GM04504 (cell line): ENCODE measurements around the gene PDE3A.
"Not testable (repeated sequence)": the region's sequence is repeated elsewhere in the genome, so short reads cannot be mapped to it uniquely, and the experiment has no call there.

Experiments
- DNase-seq: peaks from one replicate; pipeline ENCODE4 v3.0.0-alpha.2; 2012; ENCODE audit warnings: low read depth

PDE3A gene

DNA sequence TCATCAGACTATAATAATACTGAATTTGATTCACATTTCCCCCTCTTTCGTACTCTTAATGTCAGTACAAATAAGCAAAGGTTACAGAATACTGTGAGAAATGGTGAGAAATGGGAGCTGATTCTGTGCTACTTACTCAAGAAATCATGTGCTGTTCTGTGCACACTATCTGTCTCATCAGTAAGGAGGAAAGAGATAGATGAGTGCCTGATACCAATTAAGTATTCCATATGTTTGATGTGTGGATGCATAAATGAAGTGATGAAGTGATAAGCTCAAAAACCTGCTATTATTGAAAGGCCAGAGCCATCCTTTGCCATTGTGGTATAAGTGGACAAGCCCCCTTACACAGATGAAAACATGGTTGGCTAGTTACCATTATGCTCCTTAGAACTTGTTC, 127.7 kb downstream of the PDE3A start:
- no peak for DNase-seq

DNA sequence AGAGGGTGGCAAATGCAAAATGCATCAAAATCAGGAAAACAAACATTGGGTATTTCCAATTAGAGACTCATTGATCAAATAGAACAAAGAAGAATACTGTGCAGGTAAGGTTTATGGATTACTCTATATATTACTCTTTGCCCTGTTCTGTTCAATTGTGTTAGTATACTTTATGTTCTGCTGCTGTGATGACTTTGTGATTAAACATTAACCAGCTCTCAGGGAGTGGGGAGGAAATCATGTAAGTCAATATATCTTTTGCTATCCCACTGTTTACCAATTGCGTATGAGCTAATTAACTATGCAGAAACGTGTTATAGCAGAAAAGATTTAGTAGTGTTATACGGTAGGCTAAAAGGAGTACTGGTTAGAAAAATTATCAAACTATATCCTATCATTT, 129.4 kb downstream of the PDE3A start:
- DNase-seq = no peak

DNA sequence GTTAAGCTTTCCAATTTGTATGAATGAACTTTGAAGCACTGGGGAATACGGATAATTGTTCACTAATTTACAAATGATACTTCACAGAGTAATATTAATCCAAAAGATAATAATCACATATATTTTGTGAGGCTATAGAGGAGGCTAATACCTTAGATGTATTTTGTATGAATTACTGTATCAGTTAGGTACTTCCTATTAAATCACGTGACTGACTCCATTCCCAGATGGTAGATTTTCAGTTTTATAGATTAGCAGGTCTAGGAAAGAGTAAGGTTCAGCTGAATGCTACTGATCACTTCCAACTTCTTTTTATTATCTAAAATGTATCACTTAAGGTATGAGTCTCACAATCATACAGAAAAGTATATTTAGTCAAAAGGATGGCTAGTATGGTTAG, 133.6 kb downstream of the PDE3A start:
- no peak for DNase-seq

DNA sequence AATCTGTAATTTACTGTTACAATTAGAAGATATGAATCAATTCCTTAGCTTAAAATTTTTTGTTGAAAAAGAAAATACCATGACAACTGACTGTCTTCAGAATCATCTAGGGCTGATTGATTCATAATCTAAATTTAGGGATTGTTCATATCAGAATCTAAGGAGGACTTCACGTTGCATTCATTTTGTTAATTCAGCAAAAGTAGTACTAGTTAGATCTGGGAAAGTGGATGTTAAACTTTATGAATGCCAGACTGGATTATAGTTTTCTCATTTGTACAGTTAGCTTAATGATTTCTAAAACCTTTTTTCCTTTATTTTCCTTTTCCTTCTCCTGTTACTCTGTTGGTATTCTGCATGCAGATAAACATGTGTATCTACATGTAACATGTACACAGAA, 135.5 kb downstream of the PDE3A start:
- DNase-seq = no peak

DNA sequence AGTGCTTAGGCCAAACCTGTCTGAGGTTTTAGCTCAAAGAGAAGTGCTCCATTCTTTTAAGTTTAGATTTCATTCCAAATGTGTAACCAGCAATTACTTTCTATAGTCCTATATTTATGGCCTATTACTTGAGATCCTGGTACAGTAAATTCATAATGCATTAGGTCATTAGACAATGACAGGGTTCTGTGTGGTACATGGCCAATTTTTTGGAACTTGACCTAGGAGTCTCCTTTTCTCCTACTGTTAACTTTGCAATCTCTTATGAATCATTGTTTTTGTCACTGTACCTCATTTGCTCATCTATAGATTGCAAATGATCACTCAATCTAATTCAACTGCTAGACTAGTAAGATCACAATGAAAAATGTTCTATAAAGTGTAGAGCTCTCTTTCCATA, 136.7 kb downstream of the PDE3A start:
- DNase-seq = no peak

DNA sequence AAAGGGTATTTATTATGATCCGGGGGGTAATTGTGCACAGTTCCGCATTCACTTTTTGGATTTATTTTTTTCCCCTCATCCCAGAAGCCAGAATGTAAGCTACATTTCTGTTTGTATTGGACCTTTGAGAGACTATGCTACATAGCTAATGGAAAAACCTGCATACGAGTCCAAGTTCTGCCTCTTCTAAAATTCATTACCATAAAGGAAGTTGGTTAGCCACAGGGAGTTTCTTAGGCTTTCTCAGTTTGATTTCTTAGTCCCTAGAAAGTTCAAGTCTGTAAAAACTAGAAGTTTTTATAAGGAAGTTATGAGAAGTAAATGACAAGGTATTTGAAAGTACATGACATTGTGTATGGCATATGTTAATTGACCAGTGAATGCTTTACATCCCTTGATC, 138.7 kb downstream of the PDE3A start:
- DNase-seq = no peak

DNA sequence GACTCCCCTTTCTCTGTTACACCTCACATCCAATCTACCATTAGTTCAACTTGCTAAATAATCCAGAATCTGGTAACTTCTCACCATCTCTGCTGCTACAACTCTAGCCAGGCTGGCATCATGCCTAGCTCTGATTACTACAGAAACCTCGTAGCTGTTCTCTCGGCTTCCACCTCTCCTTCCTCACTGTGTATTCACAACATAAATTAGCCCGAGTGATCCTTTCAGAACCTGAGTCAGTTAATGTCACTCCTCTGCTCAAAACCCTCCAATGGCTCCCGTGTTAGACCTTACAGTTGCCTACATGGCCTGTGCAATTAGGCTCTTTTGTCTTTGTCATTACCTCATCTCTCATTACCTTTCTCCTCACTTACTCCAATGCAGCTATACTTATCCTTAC, 139.4 kb downstream of the PDE3A start:
- DNase-seq = no peak

DNA sequence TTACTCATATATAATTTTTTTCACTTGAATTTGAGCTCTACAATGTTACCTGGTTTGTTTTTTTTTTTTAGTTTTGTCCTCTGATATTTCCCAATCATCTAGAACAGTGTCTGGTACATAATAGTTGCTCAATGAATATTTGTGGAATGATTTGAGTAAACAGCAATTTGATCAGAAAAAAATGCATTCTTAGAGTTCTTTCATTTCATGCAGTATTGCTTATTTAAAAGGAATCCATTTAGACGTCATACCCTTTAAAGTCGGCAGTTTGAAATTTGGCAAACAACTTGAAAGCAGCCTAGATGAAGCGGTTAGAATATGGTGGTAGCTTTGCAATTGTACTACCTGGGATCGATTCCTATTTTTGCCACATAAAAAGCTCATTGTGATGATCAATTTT, 140.0 kb downstream of the PDE3A start:
- DNase-seq = no peak

DNA sequence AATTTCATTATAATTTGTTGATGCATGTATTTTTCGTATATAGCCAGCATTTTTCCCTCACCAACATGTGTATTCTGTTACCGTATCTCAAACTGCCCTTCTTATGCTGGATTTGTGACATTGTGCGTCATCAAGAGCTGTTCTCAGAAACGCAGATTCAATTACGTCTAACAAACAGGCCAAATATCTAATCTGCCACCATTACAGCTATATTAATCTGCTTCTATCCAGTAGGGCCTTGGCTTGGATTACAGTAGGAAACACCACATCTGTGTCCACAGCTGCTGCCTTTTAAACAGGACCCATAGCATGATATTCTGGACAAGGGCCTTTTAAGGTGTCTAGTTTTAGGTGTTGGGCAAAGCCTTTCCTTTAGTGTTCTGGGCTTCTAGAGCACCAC, 140.6 kb downstream of the PDE3A start:
- no peak for DNase-seq

DNA sequence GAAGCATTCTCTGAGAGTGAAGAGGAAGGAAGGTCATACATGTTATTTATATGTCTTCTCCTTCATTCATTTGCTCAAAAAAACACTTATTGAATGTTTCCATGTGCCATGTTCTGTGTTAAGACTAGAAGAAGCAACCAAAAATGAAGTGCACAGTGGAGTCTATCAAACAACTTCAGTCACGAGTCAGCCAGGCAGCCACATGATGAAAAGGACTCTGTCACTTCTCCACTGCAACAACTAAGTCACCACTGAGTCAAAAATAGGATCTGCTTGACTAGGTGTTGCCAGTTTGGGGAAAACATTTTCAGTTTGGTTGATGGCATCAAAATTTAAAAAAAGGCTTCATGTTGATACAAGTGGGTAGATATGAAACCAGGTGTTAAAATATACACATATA, 142.5 kb downstream of the PDE3A start:
- DNase-seq = no peak

DNA sequence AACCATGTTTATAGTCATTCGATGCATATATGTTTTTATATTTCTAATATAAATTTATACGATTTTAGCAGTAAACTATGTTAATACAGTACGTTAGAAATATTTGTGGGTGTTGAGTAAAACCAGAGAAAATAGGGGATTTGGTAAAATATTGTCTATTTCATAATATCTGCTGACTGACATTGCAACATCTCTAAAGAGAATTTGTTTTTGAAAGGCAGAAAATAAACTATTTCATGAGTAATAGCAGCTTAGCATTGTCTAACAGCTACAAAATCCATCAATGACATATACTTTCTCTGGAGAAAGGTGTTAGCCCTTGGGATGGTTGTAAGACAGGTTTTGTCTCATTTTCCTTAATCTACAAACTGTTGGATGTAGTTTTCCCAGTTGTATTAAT, 144.9 kb downstream of the PDE3A start:
- no peak for DNase-seq

DNA sequence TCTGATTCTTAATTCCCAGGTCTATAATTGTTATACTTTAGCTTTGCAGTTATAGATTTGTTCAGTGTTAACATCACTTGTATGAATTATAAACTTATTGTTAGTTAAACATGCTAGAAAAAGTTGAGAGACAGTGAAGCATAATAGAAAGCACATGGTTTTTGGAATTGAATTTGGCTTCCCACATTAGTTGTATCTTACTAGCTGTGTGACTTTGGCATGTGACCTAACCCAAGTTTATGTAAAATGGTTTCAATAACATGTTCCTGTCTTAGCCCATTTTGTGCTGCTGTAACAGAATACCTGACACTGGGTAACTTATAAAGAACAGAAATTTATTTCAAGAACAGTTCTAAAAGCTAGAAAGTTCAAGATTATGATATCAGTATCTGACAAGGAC, 146.3 kb downstream of the PDE3A start:
- DNase-seq = no peak

DNA sequence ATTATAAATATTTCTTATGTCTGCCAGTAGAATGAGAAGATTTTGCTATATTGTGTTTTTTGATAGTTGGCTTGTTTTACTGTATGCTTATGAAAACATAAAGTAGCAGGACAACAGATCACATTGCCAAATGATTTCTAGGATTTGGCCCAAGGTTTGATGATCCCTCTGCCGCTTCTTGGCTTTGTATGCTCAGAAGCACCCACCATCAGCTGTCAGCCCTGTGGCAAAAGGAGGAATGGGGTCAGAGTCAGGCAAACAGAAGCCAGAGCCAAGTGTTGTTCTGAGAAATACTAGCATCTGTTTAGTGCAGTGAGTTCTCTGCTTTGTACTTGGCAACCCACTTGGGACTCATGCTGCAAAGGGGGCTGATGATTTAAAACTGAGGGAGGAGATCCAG, 152.2 kb downstream of the PDE3A start:
- no peak for DNase-seq

DNA sequence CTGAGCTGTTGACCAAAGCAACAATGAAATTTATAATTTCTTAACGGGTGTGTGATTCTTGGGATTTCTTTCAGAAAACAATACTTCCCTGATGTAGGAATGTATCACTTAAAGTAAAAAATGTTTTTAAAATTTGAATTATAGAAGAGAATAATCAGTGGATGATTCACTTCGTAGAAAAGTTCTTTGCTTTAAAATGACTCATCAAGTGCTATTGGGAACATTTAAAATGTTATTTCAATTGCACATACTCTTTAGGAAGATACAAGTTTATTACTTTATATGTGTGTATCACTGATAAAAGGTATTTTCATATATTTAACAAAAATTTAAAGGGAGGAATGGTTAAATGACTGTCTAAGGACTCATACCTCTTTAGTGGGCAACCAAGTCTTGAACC, 155.3 kb downstream of the PDE3A start:
- DNase-seq = no peak

DNA sequence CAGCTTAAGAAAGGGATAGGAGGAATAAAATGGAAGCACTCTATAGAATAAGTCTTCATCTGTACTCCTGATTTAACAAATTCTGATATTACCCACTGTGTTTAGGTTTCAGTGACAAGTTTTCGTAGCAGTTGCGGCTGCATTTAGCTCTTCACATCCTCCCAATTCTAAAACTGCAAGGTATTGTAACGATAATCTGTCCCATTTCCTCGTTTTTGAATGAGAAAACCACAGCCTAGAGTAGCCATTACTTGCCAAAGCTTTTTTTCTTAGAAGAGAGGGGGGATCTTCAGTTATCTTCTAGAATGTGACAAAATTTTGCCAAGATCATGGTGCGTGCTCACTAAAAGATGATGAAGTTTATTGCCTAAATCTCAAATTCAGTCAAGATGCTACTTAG, 155.8 kb downstream of the PDE3A start:
- DNase-seq = no peak

DNA sequence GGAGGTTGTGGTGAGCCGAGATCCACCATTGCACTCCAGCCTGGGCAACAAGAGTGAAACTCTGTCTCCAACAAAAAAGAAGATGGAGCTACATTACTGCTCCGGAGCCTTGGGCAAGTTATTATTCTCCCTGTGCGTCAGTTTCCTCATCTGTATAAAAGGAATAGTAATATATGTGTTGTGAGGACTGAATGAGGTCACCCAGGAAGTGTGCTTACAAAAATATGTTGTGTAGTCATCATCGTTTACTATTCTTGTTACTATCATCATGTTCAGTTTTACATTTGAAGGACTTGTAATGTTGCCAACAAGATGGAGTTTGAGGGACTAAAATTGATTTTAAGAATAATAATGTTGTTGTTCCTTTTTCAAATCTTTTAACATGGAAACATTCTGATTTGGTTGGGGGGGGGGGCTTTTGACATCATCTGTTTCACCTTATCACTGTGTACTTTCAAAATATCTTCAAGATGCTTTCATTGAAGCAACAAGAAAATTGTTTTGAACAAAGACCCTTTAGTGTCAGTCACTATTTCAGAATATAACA, 156.8 kb downstream of the PDE3A start:
- DNase-seq = no peak

DNA sequence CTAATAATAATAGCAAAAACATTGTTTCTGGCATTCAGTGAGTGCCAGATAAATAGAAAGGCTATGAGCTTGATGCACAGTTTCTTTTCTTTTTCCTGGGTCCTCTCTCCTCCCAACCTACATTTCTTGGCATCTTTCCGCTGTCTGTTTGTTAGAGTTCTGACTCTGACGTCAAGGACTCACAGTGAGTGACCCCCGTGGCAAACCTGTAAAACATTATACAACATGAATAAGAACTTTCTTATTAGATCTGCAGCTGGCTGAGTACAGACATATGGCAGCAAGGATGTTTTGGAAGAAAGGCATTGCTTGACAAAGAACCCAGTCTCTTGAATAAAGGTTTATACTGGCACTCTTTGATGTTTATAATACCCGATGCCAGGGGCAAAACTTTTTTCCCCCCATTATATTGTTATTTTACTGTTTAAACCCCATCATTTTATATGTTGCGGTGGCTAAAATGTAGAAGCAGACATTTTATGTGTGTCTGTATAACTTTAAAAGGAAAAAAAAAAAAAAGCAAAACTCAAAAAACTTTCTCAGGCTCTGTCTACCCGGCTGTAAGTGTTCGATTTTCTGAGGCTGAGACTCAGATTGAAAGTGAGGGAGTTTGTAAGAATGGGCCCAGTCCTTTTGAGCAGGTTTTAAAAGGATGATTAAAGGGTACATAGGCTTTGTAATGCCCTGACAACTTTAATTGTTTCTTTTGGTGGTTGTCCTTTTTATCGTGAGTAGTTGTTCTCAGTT, 159.3 kb downstream of the PDE3A start:
- no peak for DNase-seq

DNA sequence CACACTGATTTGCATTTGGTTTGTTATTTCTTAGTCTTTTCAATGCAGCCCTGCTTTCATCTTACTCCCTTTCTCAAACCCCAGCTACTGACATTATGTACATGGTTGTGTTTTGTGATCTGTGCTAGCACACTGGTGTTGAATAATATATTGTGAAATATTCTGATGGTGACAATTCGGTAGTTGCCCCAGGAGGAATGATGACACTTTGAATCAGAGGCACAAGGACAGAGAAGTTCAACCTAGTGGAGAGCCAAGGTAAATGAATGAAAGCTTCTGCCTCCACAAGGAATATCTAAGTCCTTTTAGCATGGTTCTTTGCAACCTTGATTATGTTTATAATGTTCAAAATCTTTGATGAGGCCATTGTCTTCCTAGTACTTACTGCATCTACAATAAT, 159.9 kb downstream of the PDE3A start:
- no peak for DNase-seq

DNA sequence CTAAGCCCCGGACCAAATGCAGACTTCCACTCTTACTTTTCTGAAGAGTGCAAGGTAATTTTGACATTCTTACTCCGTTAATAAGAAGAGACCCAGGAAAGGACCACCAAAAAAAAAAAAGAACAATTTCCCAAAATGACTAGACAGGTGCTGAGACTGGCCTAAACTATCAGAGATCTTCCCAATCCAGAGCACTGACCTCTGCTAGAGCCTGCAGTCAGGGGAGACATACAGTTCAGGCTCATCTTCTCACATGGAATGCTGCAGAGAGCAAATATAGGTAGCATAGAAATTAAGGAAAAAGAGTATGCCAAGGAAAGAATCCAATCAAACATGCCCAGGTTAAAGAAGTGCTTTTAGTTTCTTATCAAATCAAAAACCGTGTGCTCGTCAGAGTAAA, 177.9 kb downstream of the PDE3A start:
- no peak for DNase-seq

DNA sequence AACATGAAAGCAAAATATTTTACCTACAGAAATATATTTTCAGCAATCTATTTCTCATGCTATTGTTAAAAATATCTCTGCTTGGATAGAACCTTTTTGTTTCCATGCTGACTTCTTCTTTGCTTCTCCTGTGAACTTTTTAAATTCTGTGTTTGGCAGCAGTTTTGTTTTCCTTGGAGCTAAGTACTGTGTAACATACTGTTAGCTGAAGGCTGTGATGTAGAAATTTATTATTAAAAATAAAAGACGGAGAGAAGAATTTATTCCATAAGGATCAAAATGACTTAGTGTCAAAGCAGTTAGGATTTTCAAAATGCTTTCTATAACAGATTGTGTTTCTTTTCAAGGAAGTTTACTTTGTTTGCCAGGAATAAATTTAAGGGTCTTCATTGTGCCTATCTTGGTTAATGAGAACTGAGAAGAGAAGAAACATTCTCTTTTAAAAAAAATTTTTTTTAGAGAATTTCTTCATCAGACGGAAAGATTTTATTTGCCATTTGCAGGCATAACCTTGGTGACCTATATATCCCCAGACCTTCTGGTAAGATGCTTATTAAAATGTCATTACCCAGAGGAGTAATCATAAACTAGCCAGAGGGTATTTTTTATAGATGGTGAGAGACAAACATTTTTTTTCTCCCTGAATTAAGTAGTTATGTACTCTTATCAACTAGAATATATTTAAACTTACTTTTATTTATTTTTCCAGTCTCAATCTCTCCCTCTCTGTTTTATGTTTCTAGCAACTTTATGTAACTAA, 179.7 kb downstream of the PDE3A start:
- no peak for DNase-seq

DNA sequence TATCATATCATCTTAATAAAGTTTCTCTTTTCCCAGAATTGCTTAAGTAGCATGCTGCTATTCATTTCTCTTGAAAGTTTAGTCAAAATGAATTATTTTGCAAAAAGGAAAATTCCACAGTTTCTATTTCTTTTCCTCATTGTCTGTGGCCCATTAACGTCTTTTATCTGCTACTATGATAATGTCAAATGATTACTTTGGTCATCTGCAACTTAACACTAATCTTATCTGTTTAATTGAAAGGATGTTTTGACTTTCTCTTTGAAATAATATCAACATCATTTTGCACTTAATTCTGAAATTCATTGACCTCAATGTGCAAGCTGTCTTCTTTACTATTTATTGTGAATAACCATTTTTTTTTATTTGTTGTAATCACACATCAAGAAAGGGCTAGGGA, 180.3 kb downstream of the PDE3A start:
- DNase-seq = no peak

DNA sequence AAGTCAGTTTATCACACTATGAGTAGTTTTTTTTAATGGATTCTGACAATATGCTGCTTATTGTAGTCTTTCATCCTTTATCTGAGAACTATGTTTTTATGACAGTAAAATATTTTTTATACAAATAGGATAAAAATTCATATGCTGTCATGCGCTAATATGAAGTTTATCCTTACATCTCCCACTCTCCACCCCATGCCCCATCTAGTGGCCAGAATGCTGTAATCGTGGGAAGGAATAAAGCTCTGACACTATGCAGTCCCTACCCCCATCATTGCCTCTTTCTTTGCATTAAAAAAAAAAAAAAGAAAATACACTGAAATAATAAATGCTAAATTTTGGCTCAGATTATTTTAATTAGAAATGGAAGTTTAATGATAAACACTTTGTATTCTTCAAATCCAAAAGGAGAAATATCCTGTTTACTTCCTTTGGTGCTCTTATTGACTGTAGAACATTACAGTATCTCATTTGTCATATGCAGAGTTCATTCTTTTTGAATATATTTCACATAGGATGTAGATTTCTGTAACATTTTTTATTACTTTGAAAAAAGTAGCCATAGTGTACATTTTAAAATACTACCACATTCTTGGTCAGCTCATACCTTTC, 180.9 kb downstream of the PDE3A start:
- DNase-seq = no peak

DNA sequence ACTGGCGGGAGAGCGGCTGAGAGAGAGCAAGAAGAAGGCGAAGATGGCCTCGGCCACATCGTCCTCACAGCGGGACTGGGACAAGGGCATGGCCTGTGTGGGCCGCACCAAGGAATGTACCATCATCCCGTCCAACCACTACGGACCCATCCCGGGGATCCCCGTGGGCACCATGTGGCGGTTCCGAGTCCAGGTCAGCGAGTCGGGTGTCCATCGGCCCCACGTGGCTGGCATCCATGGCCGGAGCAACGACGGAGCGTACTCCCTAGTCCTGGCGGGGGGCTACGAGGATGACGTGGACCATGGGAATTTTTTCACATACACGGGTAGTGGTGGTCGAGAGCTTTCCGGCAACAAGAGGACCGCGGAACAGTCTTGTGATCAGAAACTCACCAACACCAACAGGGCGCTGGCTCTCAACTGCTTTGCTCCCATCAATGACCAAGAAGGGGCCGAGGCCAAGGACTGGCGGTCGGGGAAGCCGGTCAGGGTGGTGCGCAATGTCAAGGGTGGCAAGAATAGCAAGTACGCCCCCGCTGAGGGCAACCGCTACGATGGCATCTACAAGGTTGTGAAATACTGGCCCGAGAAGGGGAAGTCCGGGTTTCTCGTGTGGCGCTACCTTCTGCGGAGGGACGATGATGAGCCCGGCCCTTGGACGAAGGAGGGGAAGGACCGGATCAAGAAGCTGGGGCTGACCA, 183.6 kb downstream of the PDE3A start:
- DNase-seq = not testable (repeated sequence)
